SU-DHL-6 (cell line): ENCODE measurements around the gene DOCK1.

Source experiments
- H2AFZ ChIP-seq: fragments of 200-600 bp; sonication (generic); 2 replicates; pipeline ENCODE4 v1.6.1; 2014; ENCODE audit warnings: low read depth, mild to moderate bottlenecking, moderate library complexity, mixed read lengths, antibody characterized with exemption, low read length; ENCODE audit not compliant: severe bottlenecking
- H3F3A ChIP-seq: fragments of 200-600 bp; shearing (Covaris generic); 2 replicates; pipeline ENCODE4 v1.6.0; 2016; ENCODE audit warnings: antibody characterized with exemption, mild to moderate bottlenecking; ENCODE audit not compliant: insufficient read depth
- H3K27ac ChIP-seq: fragments of 200-600 bp; sonication (generic); 2 replicates; pipeline ENCODE4 v1.5.1; 2016; ENCODE audit warnings: low read depth, mild to moderate bottlenecking, low read length, moderate library complexity, mixed read lengths
- H3K27me3 ChIP-seq: fragments of 200-600 bp; sonication (generic), shearing (Covaris generic); 2 replicates; pipeline ENCODE4 v1.6.0; 2014; ENCODE audit warnings: mild to moderate bottlenecking, low read length
- H3K36me3 ChIP-seq: fragments of 200-600 bp; sonication (generic); 2 replicates; pipeline ENCODE4 v1.6.1; 2014; ENCODE audit warnings: mild to moderate bottlenecking, low read length, mixed read lengths
- H3K4me2 ChIP-seq: fragments of 300-600, 200-600 bp; shearing (Covaris generic), sonication (generic); 2 replicates; pipeline ENCODE4 v1.6.0; 2014; ENCODE audit warnings: low read length, low read depth, mild to moderate bottlenecking; ENCODE audit not compliant: poor library complexity, severe bottlenecking
- H3K4me3 ChIP-seq: fragments of 200-600 bp; sonication (generic); 2 replicates; pipeline ENCODE4 v1.5.1; 2014; ENCODE audit warnings: antibody characterized with exemption, low read length, mild to moderate bottlenecking, mixed read lengths; ENCODE audit not compliant: insufficient read depth, poor library complexity, severe bottlenecking
- H3K79me2 ChIP-seq: fragments of 200-600 bp; sonication (generic); 2 replicates; pipeline ENCODE4 v1.6.1; 2014; ENCODE audit warnings: mild to moderate bottlenecking, low read length, moderate library complexity; ENCODE audit not compliant: insufficient read depth
- H3K9ac ChIP-seq: fragments of 200-600 bp; sonication (generic); 2 replicates; pipeline ENCODE4 v1.7.0; 2014; ENCODE audit warnings: mild to moderate bottlenecking, low read length
- H3K9me2 ChIP-seq: fragments of 200-600 bp; sonication (generic); replicated peaks from 2 replicates; pipeline ENCODE4 v1.6.1; 2014; ENCODE audit warnings: low read length; ENCODE audit not compliant: insufficient read depth
- H3K9me3 ChIP-seq: fragments of 200-600 bp; sonication (generic); 2 replicates; pipeline ENCODE4 v1.6.1; 2014; ENCODE audit warnings: low read length, mixed read lengths; ENCODE audit not compliant: insufficient read depth
- H4K20me1 ChIP-seq: fragments of 200-600 bp; sonication (generic); 2 replicates; pipeline ENCODE4 v1.6.1; 2014; ENCODE audit warnings: low read depth, mild to moderate bottlenecking, antibody characterized with exemption, low read length, moderate library complexity, mixed read lengths
- CTCF ChIP-seq: fragments of 200-600 bp; sonication (generic); IDR thresholded peaks from one replicate; pipeline ENCODE4 v1.5.1; 2017; ENCODE audit warnings: antibody characterized with exemption, mild to moderate bottlenecking, low read length, moderate library complexity; ENCODE audit not compliant: insufficient read depth, poor library complexity, severe bottlenecking
- EZH2phosphoT487 ChIP-seq: fragments of 200-600 bp; sonication (generic), shearing (Covaris generic); conservative IDR thresholded peaks from 2 replicates; pipeline ENCODE4 v1.6.1; 2018; ENCODE audit warnings: mild to moderate bottlenecking, antibody characterized with exemption, low read length, moderate library complexity, mixed read lengths

The DOCK1 gene

GRCh38 chr10:127013691-127014473 lies 108.7 kb downstream of the DOCK1 start:
- Histone ChIP-seq H3K27ac (no peak overlapping the region), H3F3A (no peaks in the 10 kb centered on the region), H3K9me2 (no peaks in the 10 kb centered on the region), H3K27me3 (no peaks in the 10 kb centered on the region), H3K9ac (no peak overlapping the region), H3K36me3 (no peaks in the 10 kb centered on the region), H3K4me3 (no peak overlapping the region), H2AFZ (no peak overlapping the region), H3K79me2 (no peaks in the 10 kb centered on the region), H4K20me1 (no peaks in the 10 kb centered on the region), H3K9me3 (no peaks in the 10 kb centered on the region), H3K4me2 (no peak overlapping the region)
- TF ChIP-seq CTCF (no peak), EZH2phosphoT487 (no peak)

- TF ChIP-seq CTCF, result no peak
- no peak for TF ChIP-seq EZH2phosphoT487
- H3K9ac ChIP-seq, result no peak overlapping the region
- no peaks in the 10 kb centered on the region for H3K9me2 ChIP-seq
- H3K4me3 ChIP-seq, result no peak overlapping the region
- H3K27ac ChIP-seq, result no peak overlapping the region
- no peaks in the 10 kb centered on the region for H3K79me2 ChIP-seq
- no peaks in the 10 kb centered on the region for H3K9me3 ChIP-seq
- H3F3A ChIP-seq, result no peaks in the 10 kb centered on the region
- H2AFZ ChIP-seq, result no peak overlapping the region
- no peaks in the 10 kb centered on the region for H3K36me3 ChIP-seq
- no peaks in the 10 kb centered on the region for H4K20me1 ChIP-seq
- no peak overlapping the region for H3K4me2 ChIP-seq
- H3K27me3 ChIP-seq, result no peaks in the 10 kb centered on the region
These were observed 109.4 kb downstream of the DOCK1 start for GRCh38 chr10:127014671-127015070.

- Histone ChIP-seq H3K27me3 (no peaks in the 10 kb centered on the region), H3K9me2 (no peaks in the 10 kb centered on the region), H3K27ac (no peak overlapping the region), H3K36me3 (no peaks in the 10 kb centered on the region), H4K20me1 (no peaks in the 10 kb centered on the region), H3K4me2 (no peak overlapping the region), H3K4me3 (no peak overlapping the region), H2AFZ (no peak overlapping the region), H3K9me3 (no peaks in the 10 kb centered on the region), H3K9ac (no peak overlapping the region), H3F3A (no peaks in the 10 kb centered on the region), H3K79me2 (no peaks in the 10 kb centered on the region)
- TF ChIP-seq CTCF, result no peak
- TF ChIP-seq EZH2phosphoT487, result no peak
These were observed 110.1 kb downstream of the DOCK1 start for GRCh38 chr10:127015373-127015772.
